ENCODE data around the gene POM121L2. TPM values are rescaled to one million over a fixed set of nuclear protein-coding genes. Genes with fewer than 3 reads are reported as not detected.
"Not testable (repeated sequence)": the region's sequence is repeated elsewhere in the genome, so short reads cannot be mapped to it uniquely, and the experiment has no call there.

Gene POM121L2
- total and polyA plus RNA-seq, 9 of the 15 experiments (the other 6 are each of a cell fraction or from before 2014, with no cell fraction given), result 0.23 to 0.45 TPM; not detected in 7

GRCh38 chr6:27267857-27268434, 44.1 kb downstream of the POM121L2 start:
- no peaks in the 10 kb centered on the region for H3K27me3 ChIP-seq (ENCODE audit: control insufficient read depth in 2 of 2, insufficient read depth in 2 of 2, low read length in 2 of 2)
- H3K79me2 ChIP-seq (ENCODE audit: control insufficient read depth, insufficient read depth, low read length), result no peaks in the 10 kb centered on the region
- H3K9me1 ChIP-seq (ENCODE audit: control insufficient read depth, insufficient read depth, low read length), result no peaks in the 10 kb centered on the region
- no peak overlapping the region for H3K4me3 ChIP-seq
- ChIA-PET CTCF (ENCODE audit: low intra/inter-chr PET ratio) (no interaction called here), POLR2A (interaction anchor here (1.5 kb wide), 1 partner anchor 14 kb away, joined by 4 read pairs; no protein-coding TSS in a partner anchor)
- no peak for FAIRE-seq
- H3K9ac ChIP-seq (ENCODE audit: insufficient read depth in 1 of 2, low read depth in 2 of 2, low read length in 2 of 2), result 0 out of 4 replicates have a peak overlapping the region, but pooled peaks of 1 of the 2 experiments have one; percentile 62
- no peak overlapping the region for H3K4me2 ChIP-seq (ENCODE audit: insufficient read depth, low read length)
- intact Hi-C loops (cut with micrococcal nuclease), result no loop called here
- no peaks in the 10 kb centered on the region for H3K9me3 ChIP-seq (replicated peaks; ENCODE audit: control insufficient read depth, insufficient read depth, low read depth, low read length)
- H3K36me3 ChIP-seq (ENCODE audit: control insufficient read depth, insufficient read depth, low read length), result no peaks in the 10 kb centered on the region
- in situ Hi-C loops (cut with MboI), result no loop called here
- DNase-seq (ENCODE audit: extremely low read depth in 1 of 4, low spot score in 3 of 4), result no peak
- ATAC-seq, result no peak
- no TSS peak for BruUV-seq (replicated peaks)
- WGBS (ENCODE audit: insufficient coverage, low coverage, missing lambda C conversion rate), result 82% methylated on average over 22 of the region's 22 CpGs
- no peak overlapping the region for H3K27ac ChIP-seq (ENCODE audit: extremely low read depth, low read depth, low read length)
- no peaks in the 10 kb centered on the region for H4K20me1 ChIP-seq (replicated peaks; ENCODE audit: control insufficient read depth, insufficient read depth, low read length)
- H2AFZ ChIP-seq (ENCODE audit: low read depth, low read length), result peak overlapping the region; percentile 78; the same call in 1 of the 2 replicates
- H3K4me1 ChIP-seq (replicated peaks in 1 of 2; ENCODE audit: control insufficient read depth in 2 of 2, insufficient read depth in 2 of 2, low read length in 2 of 2), result peaks cover 0 to 8% of the 10 kb centered on the region in 2 experiments; a peak in 4 of 5 replicates
- TF ChIP-seq SRF (CRISPR knock-in tag; IDR thresholded peaks at IDR 0.05) (no peak), ZNF124 (CRISPR knock-in tag; IDR thresholded peaks at IDR 0.05) (no peak), CEBPG (CRISPR knock-in tag; IDR thresholded peaks at IDR 0.05) (no peak), CEBPG (tag; conservative IDR thresholded peaks at IDR 0.05 in 1 of 2, IDR thresholded peaks at IDR 0.05 in 1 of 2) (no peak), HDAC1 (IDR thresholded peaks at IDR 0.05) (no peak), ZSCAN29 (IDR thresholded peaks at IDR 0.05) (no peak), PTBP1 (IDR thresholded peaks at IDR 0.05; ENCODE audit: low read depth, low read length) (no peak), TEAD1 (CRISPR knock-in tag; IDR thresholded peaks at IDR 0.05) (no peak), YBX1 (IDR thresholded peaks at IDR 0.05) (no peak)

DNA sequence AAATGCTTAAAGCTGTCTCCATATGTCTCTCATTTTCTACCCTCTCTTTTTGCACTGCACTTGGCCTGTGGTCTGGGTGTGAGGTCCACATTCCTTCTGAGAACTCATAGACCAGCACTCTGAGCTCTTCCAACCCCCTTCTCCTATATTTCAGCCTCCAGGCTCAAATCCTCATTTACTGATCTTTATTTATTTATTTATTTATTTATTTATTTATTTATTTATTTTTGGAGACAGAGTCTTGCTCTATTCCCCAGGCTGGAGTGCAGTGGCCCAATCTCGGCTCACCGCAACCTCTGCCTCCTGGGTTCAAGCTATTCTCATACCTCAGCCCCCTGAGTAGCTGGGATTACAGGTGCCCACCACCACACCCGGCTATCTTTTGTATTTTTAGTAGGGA, 45.1 kb downstream of the POM121L2 start:
- intact Hi-C loops (cut with micrococcal nuclease); DNase-seq (ENCODE audit: extremely low read depth in 1 of 4, low spot score in 3 of 4); in situ Hi-C loops (cut with MboI); H3K4me1 ChIP-seq (replicated peaks in 1 of 2; ENCODE audit: control insufficient read depth in 2 of 2, insufficient read depth in 2 of 2, low read length in 2 of 2); ATAC-seq; H4K20me1 ChIP-seq (replicated peaks; ENCODE audit: control insufficient read depth, insufficient read depth, low read length); POLR2A ChIA-PET; H3K9ac ChIP-seq (ENCODE audit: insufficient read depth in 1 of 2, low read depth in 2 of 2, low read length in 2 of 2); H3K27ac ChIP-seq (ENCODE audit: extremely low read depth, low read depth, low read length); H3K36me3 ChIP-seq (ENCODE audit: control insufficient read depth, insufficient read depth, low read length); H3K9me1 ChIP-seq (ENCODE audit: control insufficient read depth, insufficient read depth, low read length); H3K4me2 ChIP-seq (ENCODE audit: insufficient read depth, low read length); H3K79me2 ChIP-seq (ENCODE audit: control insufficient read depth, insufficient read depth, low read length); H3K4me3 ChIP-seq; H3K9me3 ChIP-seq (replicated peaks; ENCODE audit: control insufficient read depth, insufficient read depth, low read depth, low read length); H3K27me3 ChIP-seq (ENCODE audit: control insufficient read depth in 2 of 2, insufficient read depth in 2 of 2, low read length in 2 of 2); CTCF ChIA-PET (ENCODE audit: low intra/inter-chr PET ratio); BruUV-seq (replicated peaks); H2AFZ ChIP-seq (ENCODE audit: low read depth, low read length); FAIRE-seq: not testable (repeated sequence)
- 78% methylated on average over 3 of the region's 3 CpGs for WGBS (ENCODE audit: insufficient coverage, low coverage, missing lambda C conversion rate)
